ENCODE results near the gene TSR1. TPM values are rescaled to one million over a fixed set of nuclear protein-coding genes. Genes with fewer than 3 reads are reported as not detected.
A peak's percentile ranks its signal among the peaks of the same experiment; 100 is the strongest.

Gene TSR1
- total and polyA plus RNA-seq, 9 of the 15 experiments (the other 6 are each of a cell fraction or from before 2014, with no cell fraction given) = 16.4 to 87.5 (median 55.2) TPM

GRCh38 chr17:2363318-2363717 lies 27.1 kb upstream of the TSR1 start:
- no peak for ATAC-seq
- no peak overlapping the region for H2AFZ ChIP-seq (ENCODE audit: low read depth, low read length)
- 71% methylated on average over 1 of the region's 21 CpGs for WGBS (ENCODE audit: insufficient coverage, low coverage, missing lambda C conversion rate)
- H3K79me2 ChIP-seq (ENCODE audit: control insufficient read depth, insufficient read depth, low read length) = no peaks in the 10 kb centered on the region
- POLR2A ChIA-PET = interaction anchor here (0.8 kb wide), 1 partner anchor 10 kb away, joined by 3 read pairs; no protein-coding TSS in a partner anchor
- H3K4me2 ChIP-seq (ENCODE audit: insufficient read depth, low read length) = no peak overlapping the region
- no peaks in the 10 kb centered on the region; the same call in 1 of the 2 replicates for H4K20me1 ChIP-seq (replicated peaks; ENCODE audit: control insufficient read depth, insufficient read depth, low read length)
- no peak overlapping the region for H3K27ac ChIP-seq (ENCODE audit: extremely low read depth, low read depth, low read length)
- TF ChIP-seq POLR2G (IDR thresholded peaks at IDR 0.05; ENCODE audit: low read depth, low read length) (peak; percentile 14; the same call in 1 of the 2 replicates), BRD9 (IDR thresholded peaks at IDR 0.05; ENCODE audit: low read depth, partially characterized antibody) (no peak)
- no peaks in the 10 kb centered on the region for H3K9me3 ChIP-seq (replicated peaks; ENCODE audit: control insufficient read depth, insufficient read depth, low read depth, low read length)
- in situ Hi-C loops (cut with MboI) = no loop called here
- no peaks in the 10 kb centered on the region for H3K36me3 ChIP-seq (ENCODE audit: control insufficient read depth, insufficient read depth, low read length)
- intact Hi-C loops (cut with micrococcal nuclease) = no loop called here
- no peak overlapping the region for H3K4me3 ChIP-seq
- no peak overlapping the region for H3K9ac ChIP-seq (ENCODE audit: insufficient read depth in 1 of 2, low read depth in 2 of 2, low read length in 2 of 2)
- CTCF ChIA-PET (ENCODE audit: low intra/inter-chr PET ratio) = no interaction called here
- no peaks in the 10 kb centered on the region for H3K9me1 ChIP-seq (ENCODE audit: control insufficient read depth, insufficient read depth, low read length)
- H3K4me1 ChIP-seq (replicated peaks in 1 of 2; ENCODE audit: control insufficient read depth in 2 of 2, insufficient read depth in 2 of 2, low read length in 2 of 2) = peaks cover 8 to 13% of the 10 kb centered on the region in 2 experiments; a peak in 4 of 5 replicates
- no peak for DNase-seq (ENCODE audit: extremely low read depth in 1 of 4, low spot score in 3 of 4)
- BruUV-seq (replicated peaks) = no TSS peak
- no peak for FAIRE-seq
- H3K27me3 ChIP-seq (ENCODE audit: control insufficient read depth in 2 of 2, insufficient read depth in 2 of 2, low read length in 2 of 2) = no peaks in the 10 kb centered on the region

GRCh38 chr17:2362881-2363280 lies 26.6 kb upstream of the TSR1 start:
- ChIA-PET POLR2A (interaction anchor here (0.8 kb wide), 1 partner anchor 9 kb away, joined by 3 read pairs; no protein-coding TSS in a partner anchor), CTCF (ENCODE audit: low intra/inter-chr PET ratio) (no interaction called here)
- no TSS peak for BruUV-seq (replicated peaks)
- DNase-seq (ENCODE audit: extremely low read depth in 1 of 4, low spot score in 3 of 4) = no peak
- no peak for FAIRE-seq
- in situ Hi-C loops (cut with MboI) (no loop called here), intact Hi-C loops (cut with micrococcal nuclease) (no loop called here)
- Histone ChIP-seq H3K4me3 (no peak overlapping the region), H2AFZ (ENCODE audit: low read depth, low read length) (no peak overlapping the region), H3K9ac (ENCODE audit: insufficient read depth in 1 of 2, low read depth in 2 of 2, low read length in 2 of 2) (no peak overlapping the region), H3K36me3 (ENCODE audit: control insufficient read depth, insufficient read depth, low read length) (no peaks in the 10 kb centered on the region), H3K27ac (ENCODE audit: extremely low read depth, low read depth, low read length) (no peak overlapping the region), H3K9me1 (ENCODE audit: control insufficient read depth, insufficient read depth, low read length) (no peaks in the 10 kb centered on the region), H3K4me1 (replicated peaks in 1 of 2; ENCODE audit: control insufficient read depth in 2 of 2, insufficient read depth in 2 of 2, low read length in 2 of 2) (peaks cover 8 to 13% of the 10 kb centered on the region in 2 experiments; a peak in 4 of 5 replicates), H3K9me3 (replicated peaks; ENCODE audit: control insufficient read depth, insufficient read depth, low read depth, low read length) (no peaks in the 10 kb centered on the region), H4K20me1 (replicated peaks; ENCODE audit: control insufficient read depth, insufficient read depth, low read length) (no peaks in the 10 kb centered on the region; the same call in 1 of the 2 replicates), H3K79me2 (ENCODE audit: control insufficient read depth, insufficient read depth, low read length) (no peaks in the 10 kb centered on the region), H3K27me3 (ENCODE audit: control insufficient read depth in 2 of 2, insufficient read depth in 2 of 2, low read length in 2 of 2) (no peaks in the 10 kb centered on the region), H3K4me2 (ENCODE audit: insufficient read depth, low read length) (no peak overlapping the region)
- 91% methylated on average over 12 of the region's 14 CpGs for WGBS (ENCODE audit: insufficient coverage, low coverage, missing lambda C conversion rate)
- no peak for ATAC-seq
- TF ChIP-seq ZNF76 (CRISPR knock-in tag; IDR thresholded peaks at IDR 0.05; ENCODE audit: borderline replicate concordance) = no peak
- TF ChIP-seq, protein P1, sequence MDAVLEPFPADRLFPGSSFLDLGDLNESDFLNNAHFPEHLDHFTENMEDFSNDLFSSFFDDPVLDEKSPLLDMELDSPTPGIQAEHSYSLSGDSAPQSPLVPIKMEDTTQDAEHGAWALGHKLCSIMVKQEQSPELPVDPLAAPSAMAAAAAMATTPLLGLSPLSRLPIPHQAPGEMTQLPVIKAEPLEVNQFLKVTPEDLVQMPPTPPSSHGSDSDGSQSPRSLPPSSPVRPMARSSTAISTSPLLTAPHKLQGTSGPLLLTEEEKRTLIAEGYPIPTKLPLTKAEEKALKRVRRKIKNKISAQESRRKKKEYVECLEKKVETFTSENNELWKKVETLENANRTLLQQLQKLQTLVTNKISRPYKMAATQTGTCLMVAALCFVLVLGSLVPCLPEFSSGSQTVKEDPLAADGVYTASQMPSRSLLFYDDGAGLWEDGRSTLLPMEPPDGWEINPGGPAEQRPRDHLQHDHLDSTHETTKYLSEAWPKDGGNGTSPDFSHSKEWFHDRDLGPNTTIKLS (IDR thresholded peaks at IDR 0.05; ENCODE audit: borderline replicate concordance, low read depth) = no peak
- no peak for TF ChIP-seq FIP1L1 (IDR thresholded peaks at IDR 0.05; ENCODE audit: low read depth, low read length, poor library complexity, severe bottlenecking)
- TF ChIP-seq SNIP1 (IDR thresholded peaks at IDR 0.05; ENCODE audit: low read depth) = no peak
- no peak for TF ChIP-seq ZBTB7A (IDR thresholded peaks at IDR 0.05; ENCODE audit: borderline replicate concordance, control insufficient read depth, low read depth, low read length)
- no peak for TF ChIP-seq HDAC3 (IDR thresholded peaks at IDR 0.05; ENCODE audit: borderline replicate concordance, partially characterized antibody)
- TF ChIP-seq ZBTB2 (IDR thresholded peaks at IDR 0.05) = no peak
- no peak for TF ChIP-seq CBFA2T2 (conservative IDR thresholded peaks at IDR 0.05)
- TF ChIP-seq L3MBTL2 (IDR thresholded peaks at IDR 0.05) = no peak
- TF ChIP-seq LCOR (CRISPR knock-in tag; IDR thresholded peaks at IDR 0.05) = no peak
